Caco-2 (cell line): ENCODE data around the gene MAD1L1. TPM values are rescaled to one million over a fixed set of nuclear protein-coding genes. Genes with fewer than 3 reads are reported as not detected.

Source experiments
- BruUV-seq: library from RNA; stranded (reverse); fragments of 400-500 nt; replicated peaks from 2 replicates; lab custom pipeline; 2021; lab: Mats Ljungman, UMichigan
- CTCF ChIA-PET: fragments of 300-600 bp; sonication (Branson Sonifier 250); formaldehyde crosslinking; loops from one replicate; lab custom pipeline; 2022; ENCODE audit warnings: antibody characterized with exemption; lab: Charles Lee
- POLR2A ChIA-PET: fragments of 300-600 bp; sonication (Branson Sonifier 250); formaldehyde crosslinking; loops from one replicate; lab custom pipeline; 2022; ENCODE audit warnings: antibody characterized with exemption; lab: Charles Lee
- DNase-seq, 2 experiments: peaks; one replicate each; pipeline versions ENCODE4 v3.0.0 to v3.0.0-alpha.2; 2020 to 2022
- H3K27me3 ChIP-seq: replicated peaks from 2 replicates; pipeline ENCODE4 v1.6.0; 2011; ENCODE audit warnings: low read length; ENCODE audit not compliant: control insufficient read depth, insufficient read depth
- H3K36me3 ChIP-seq: 2 replicates; pipeline ENCODE4 v1.5.1; 2011; ENCODE audit warnings: low read length; ENCODE audit not compliant: control insufficient read depth, insufficient read depth
- H3K4me1 ChIP-seq: fragments of 250-450 bp; sonication (Bioruptor Pico); 2 replicates; pipeline ENCODE4 v1.5.1; 2020; ENCODE audit warnings: mild to moderate bottlenecking
- H3K4me3 ChIP-seq: 2 replicates; pipeline ENCODE4 v1.5.1; 2011; ENCODE audit warnings: low read depth, mild to moderate bottlenecking, control low read depth, low read length
- H3K9me3 ChIP-seq: fragments of 250-450 bp; sonication (Bioruptor Pico); 2 replicates; pipeline ENCODE4 v1.5.1; 2020; ENCODE audit warnings: mild to moderate bottlenecking, moderate library complexity
- H3K27ac Mint-ChIP-seq: one replicate; pipeline ENCODE4 v1.8.0; 2022; ENCODE audit warnings: mixed read lengths; ENCODE audit not compliant: unreplicated experiment
- H3K27me3 Mint-ChIP-seq: one replicate; pipeline ENCODE4 v1.8.0; 2022; ENCODE audit warnings: mixed read lengths; ENCODE audit not compliant: insufficient read depth, unreplicated experiment
- H3K36me3 Mint-ChIP-seq: one replicate; pipeline ENCODE4 v1.8.0; 2022; ENCODE audit warnings: mild to moderate bottlenecking, mixed read lengths; ENCODE audit not compliant: insufficient read depth, unreplicated experiment
- H3K4me1 Mint-ChIP-seq: one replicate; pipeline ENCODE4 v1.8.0; 2022; ENCODE audit warnings: low read depth, mixed read lengths; ENCODE audit not compliant: unreplicated experiment
- H3K4me3 Mint-ChIP-seq: one replicate; pipeline ENCODE4 v1.8.0; 2022; ENCODE audit warnings: mild to moderate bottlenecking, moderate library complexity, mixed read lengths; ENCODE audit not compliant: unreplicated experiment
- H3K9me3 Mint-ChIP-seq: one replicate; pipeline ENCODE4 v1.8.0; 2022; ENCODE audit warnings: mixed read lengths; ENCODE audit not compliant: unreplicated experiment
- CTCF ChIP-seq, 2 experiments: fragments of 200-600 bp in 1 of 2; IDR thresholded peaks; 1 replicate in 1 of 2; 2 replicates in 1 of 2; pipeline versions ENCODE4 v1.5.1 to v1.8.0; 2011 to 2022; ENCODE audit warnings: antibody characterized with exemption in 1 of 2, control low read depth in 1 of 2, inconsistent platforms in 1 of 2, low read depth in 1 of 2, low read length in 1 of 2, mild to moderate bottlenecking in 1 of 2, moderate library complexity in 1 of 2; ENCODE audit not compliant: insufficient read depth in 1 of 2, severe bottlenecking in 1 of 2, unreplicated experiment in 1 of 2
- intact Hi-C: fragments of 100-400 bp; cut with micrococcal nuclease; formaldehyde crosslinking; loops from one replicate; pipeline ENCODE4 v1.10.0; 2022; ENCODE audit not compliant: unreplicated experiment
- total RNA-seq: library from RNA; stranded (reverse); gene quantifications from 2 replicates; pipeline ENCODE4 v1.2.3, GENCODE V29; 2022

MAD1L1 gene
- total RNA-seq, 1 experiment from 2014 or later = 58.6 TPM

GRCh38 chr7:2227699-2228098 lies 5.0 kb downstream of the MAD1L1 start:
- DNase-seq = no peak
- Histone ChIP-seq H3K4me1 (no peaks in the 10 kb centered on the region), H3K4me3 (no peak overlapping the region), H3K27me3 (no peaks in the 10 kb centered on the region), H3K36me3 (0 out of 2 replicates have a peak, but pooled peaks cover 2% of the 10 kb centered on the region), H3K9me3 (no peaks in the 10 kb centered on the region)
- no peak overlapping the region for H3K27ac Mint-ChIP-seq
- no peak overlapping the region for H3K4me3 Mint-ChIP-seq
- H3K4me1 Mint-ChIP-seq = peaks cover 8% of the 10 kb centered on the region
- H3K27me3 Mint-ChIP-seq = no peaks in the 10 kb centered on the region
- intact Hi-C loops = no loop called here
- BruUV-seq = no TSS peak
- TF ChIP-seq CTCF (IDR thresholded peaks at IDR 0.05; ENCODE audit: insufficient read depth in 1 of 2, low read depth in 1 of 2, low read length in 1 of 2, severe bottlenecking in 1 of 2, unreplicated experiment in 1 of 2) = no peak
- CTCF ChIA-PET = interaction anchor here (0.6 kb wide), 1 partner anchor 90 kb away, joined by 4 read pairs; no protein-coding TSS in a partner anchor
- POLR2A ChIA-PET = no interaction called here
- H3K9me3 Mint-ChIP-seq = no peaks in the 10 kb centered on the region
- peaks cover 40% of the 10 kb centered on the region for H3K36me3 Mint-ChIP-seq

- H3K4me1 Mint-ChIP-seq = peaks cover 8% of the 10 kb centered on the region
- CTCF ChIA-PET = no interaction called here
- H3K9me3 Mint-ChIP-seq = no peaks in the 10 kb centered on the region
- no peak overlapping the region for H3K27ac Mint-ChIP-seq
- no peak overlapping the region for H3K4me3 Mint-ChIP-seq
- intact Hi-C loops = no loop called here
- no peaks in the 10 kb centered on the region for H3K4me1 ChIP-seq
- H3K4me3 ChIP-seq = no peak overlapping the region
- no peak for DNase-seq
- no peak for TF ChIP-seq CTCF (IDR thresholded peaks at IDR 0.05; ENCODE audit: insufficient read depth in 1 of 2, low read depth in 1 of 2, low read length in 1 of 2, severe bottlenecking in 1 of 2, unreplicated experiment in 1 of 2)
- POLR2A ChIA-PET = no interaction called here
- BruUV-seq = no TSS peak
- no peaks in the 10 kb centered on the region for H3K27me3 Mint-ChIP-seq
- H3K36me3 Mint-ChIP-seq = peaks cover 55% of the 10 kb centered on the region
- H3K36me3 ChIP-seq = peaks cover 2% of the 10 kb centered on the region; the same call in 1 of the 2 replicates
- no peaks in the 10 kb centered on the region for H3K9me3 ChIP-seq
- no peaks in the 10 kb centered on the region for H3K27me3 ChIP-seq
Observed at GRCh38 chr7:2225830-2226229, 6.9 kb downstream of the MAD1L1 start.

- H3K27ac Mint-ChIP-seq = no peak overlapping the region
- no peaks in the 10 kb centered on the region for H3K9me3 ChIP-seq
- H3K27me3 Mint-ChIP-seq = no peaks in the 10 kb centered on the region
- H3K36me3 ChIP-seq = peaks cover 2% of the 10 kb centered on the region; the same call in 1 of the 2 replicates
- BruUV-seq = no TSS peak
- peaks cover 8% of the 10 kb centered on the region for H3K4me1 Mint-ChIP-seq
- H3K9me3 Mint-ChIP-seq = no peaks in the 10 kb centered on the region
- H3K4me3 ChIP-seq = no peak overlapping the region
- H3K4me1 ChIP-seq = no peaks in the 10 kb centered on the region
- no peak for DNase-seq
- no peaks in the 10 kb centered on the region for H3K27me3 ChIP-seq
- intact Hi-C loops = no loop called here
- ChIA-PET POLR2A (no interaction called here), CTCF (no interaction called here)
- no peak for TF ChIP-seq CTCF (IDR thresholded peaks at IDR 0.05; ENCODE audit: insufficient read depth in 1 of 2, low read depth in 1 of 2, low read length in 1 of 2, severe bottlenecking in 1 of 2, unreplicated experiment in 1 of 2)
- H3K36me3 Mint-ChIP-seq = peaks cover 60% of the 10 kb centered on the region
- H3K4me3 Mint-ChIP-seq = no peak overlapping the region
Observed at GRCh38 chr7:2225336-2225735, 7.4 kb downstream of the MAD1L1 start.
